Gastroesophageal sphincter (tissue), 3 donors: ENCODE results near the gene HORMAD1.
"Not testable (repeated sequence)": the region's sequence is repeated elsewhere in the genome, so short reads cannot be mapped to it uniquely, and the experiment has no call there.

Experiments used
- CTCF ChIP-seq, 4 experiments: fragments of 200-600 bp in 2 of 4; fragments of 450-650 bp in 2 of 4; sonication (generic) in 1 of 4; IDR thresholded peaks; one replicate each; pipeline ENCODE4 v1.5.1; 2017 to 2019; ENCODE audit warnings: antibody characterized with exemption in 4 of 4, mild to moderate bottlenecking in 2 of 4, moderate library complexity in 2 of 4
- POLR2A ChIP-seq, 2 donors: fragments of 450-650 bp; IDR thresholded peaks; one replicate each; pipeline ENCODE4 v1.6.1; 2017; ENCODE audit warnings: antibody characterized with exemption in 2 of 2, mild to moderate bottlenecking in 2 of 2, moderate library complexity in 1 of 2

- not testable (repeated sequence) for TF ChIP-seq POLR2A, CTCF (IDR thresholded peaks at IDR 0.05)
These were observed 11.7 kb downstream of the HORMAD1 start for GRCh38 chr1:150709031-150709430.
